ENCODE measurements around the gene IMMP2L. TPM values are rescaled to one million over a fixed set of nuclear protein-coding genes. Genes with fewer than 3 reads are reported as not detected.

Gene IMMP2L
- total and polyA plus RNA-seq, 2 of the 8 experiments (the other 6 are each of a cell fraction or from before 2014, with no cell fraction given), result 2.3 to 10.1 TPM

GRCh38 chr7:110941385-110941784 is 620.9 kb downstream of the IMMP2L start:
- no peak overlapping the region for H3K4ac ChIP-seq (replicated peaks; ENCODE audit: insufficient read length, low read depth, low read length)
- no peaks in the 10 kb centered on the region for H4K20me1 ChIP-seq (replicated peaks in 1 of 2; ENCODE audit: control insufficient read depth in 1 of 2, insufficient read depth in 2 of 2, low read length in 2 of 2)
- no peak overlapping the region for H2BK15ac ChIP-seq (ENCODE audit: low read length)
- H4K5ac ChIP-seq (ENCODE audit: insufficient read length, low read depth, low read length), result no peak overlapping the region
- peaks cover 0 to 8% (median 4%) of the 10 kb centered on the region in 4 experiments; a peak in 5 of 7 replicates for H3K4me1 ChIP-seq (replicated peaks in 1 of 4; ENCODE audit: control insufficient read depth in 3 of 4, insufficient read depth in 4 of 4, low read length in 3 of 4)
- H2AFZ ChIP-seq (ENCODE audit: low read length), result no peak overlapping the region
- no peak for FAIRE-seq
- no peaks in the 10 kb centered on the region for H3K79me2 ChIP-seq (ENCODE audit: control insufficient read depth in 1 of 2, insufficient read depth in 2 of 2, low read length in 2 of 2)
- H3K36me3 ChIP-seq (ENCODE audit: control insufficient read depth in 2 of 4, insufficient read depth in 4 of 4, low read length in 3 of 4), result no peaks in the 10 kb centered on the region
- H2BK120ac ChIP-seq (replicated peaks; ENCODE audit: low read depth, low read length), result no peak overlapping the region
- H3K23ac ChIP-seq (ENCODE audit: insufficient read length), result no peak overlapping the region
- H3K23me2 ChIP-seq (ENCODE audit: low read depth, low read length), result no peaks in the 10 kb centered on the region
- no peak overlapping the region for H3K4me2 ChIP-seq (ENCODE audit: insufficient read depth in 1 of 2, low read depth in 2 of 2, low read length in 2 of 2)
- no peaks in the 10 kb centered on the region; a peak in 1 of 4 replicates for H3K9me3 ChIP-seq (ENCODE audit: insufficient read depth in 2 of 2, low read depth in 1 of 2, low read length in 1 of 2)
- no peak overlapping the region for H3K56ac ChIP-seq (replicated peaks; ENCODE audit: insufficient read length, low read depth, low read length)
- no peak overlapping the region for H3K27ac ChIP-seq (ENCODE audit: low read depth, low read length)
- H3K79me1 ChIP-seq (ENCODE audit: low read depth, low read length), result no peaks in the 10 kb centered on the region
- no peak for TF ChIP-seq ZNF274 (IDR thresholded peaks at IDR 0.05; ENCODE audit: borderline replicate concordance, extremely low read depth, low read length)
- TF ChIP-seq HDAC6 (IDR thresholded peaks at IDR 0.05; ENCODE audit: low read depth, low read length), result no peak
- no peak for TF ChIP-seq EP300 (IDR thresholded peaks at IDR 0.05; ENCODE audit: borderline replicate concordance in 1 of 2, low read depth in 2 of 2, low read length in 2 of 2)
- H2BK20ac ChIP-seq (ENCODE audit: low read length), result no peak overlapping the region
- no peak for DNase-seq (ENCODE audit: low read depth in 1 of 2, low spot score in 2 of 2)
- no peak overlapping the region for H3K14ac ChIP-seq (ENCODE audit: insufficient read length)
- H3K27me3 ChIP-seq (replicated peaks in 1 of 4; ENCODE audit: control insufficient read depth in 3 of 4, extremely low read depth in 1 of 4, insufficient read depth in 3 of 4, low read length in 3 of 4), result no peaks in the 10 kb centered on the region
- H3K18ac ChIP-seq (ENCODE audit: extremely low read depth, low read length), result no peak overlapping the region
- no peak overlapping the region for H4K91ac ChIP-seq (replicated peaks; ENCODE audit: insufficient read length, low read length)
- no peak overlapping the region for H3K9ac ChIP-seq (replicated peaks in 1 of 4; ENCODE audit: extremely low read depth in 1 of 4, low read depth in 3 of 4, low read length in 3 of 4)
- no peak overlapping the region for H2BK5ac ChIP-seq (ENCODE audit: low read depth, low read length)
- 83% methylated on average over 3 of the region's 3 CpGs; no CpG with 5 or more reads in 1 of the 2 experiments for WGBS, 2 experiments (ENCODE audit: extremely low coverage in 1 of 2, insufficient coverage in 1 of 2, insufficient read length in 1 of 2, insufficient replicate concordance in 2 of 2, low coverage in 1 of 2, low lambda C conversion rate in 2 of 2, missing lambda C conversion rate in 1 of 2)
- H2AK5ac ChIP-seq (ENCODE audit: low read depth, low read length), result no peak overlapping the region
- POLR2A ChIA-PET (ENCODE audit: partially characterized antibody), result no interaction called here
- CTCF ChIA-PET (ENCODE audit: partially characterized antibody), result no interaction called here
- H3K4me3 ChIP-seq (ENCODE audit: extremely low read depth in 1 of 4, insufficient read depth in 2 of 4, low read depth in 3 of 4, low read length in 4 of 4), result no peak overlapping the region
- no peak overlapping the region for H4K8ac ChIP-seq (ENCODE audit: extremely low read depth, insufficient read depth, low read length)
- H2BK12ac ChIP-seq (ENCODE audit: low read depth, low read length), result no peak overlapping the region

Measured in H1 (cell line).